SK-N-SH treated with all-trans-retinoic acid at 6 μM for 48 hours (cell line): ENCODE data around the gene UVSSA.

Experiments
- POU6F1 ChIP-seq: fragments of 250-450 bp; sonication (Bioruptor Pico); IDR thresholded peaks from 2 replicates; pipeline ENCODE4 v1.8.0; 2021; ENCODE audit warnings: low read depth, mild to moderate bottlenecking, moderate library complexity, borderline replicate concordance
- TSHZ2 ChIP-seq: fragments of 250-450 bp; sonication (Bioruptor Pico); IDR thresholded peaks from 2 replicates; pipeline ENCODE4 v1.5.0; 2020; ENCODE audit warnings: mild to moderate bottlenecking, moderate library complexity
- ZFP30 ChIP-seq: fragments of 450-650 bp; formaldehyde crosslinking; IDR thresholded peaks from 2 replicates; pipeline ENCODE4 v1.5.0; 2022; ENCODE audit warnings: mild to moderate bottlenecking, moderate library complexity
- ZNF8 ChIP-seq: fragments of 450-650 bp; formaldehyde crosslinking; IDR thresholded peaks from 2 replicates; pipeline ENCODE4 v1.5.0; 2020; ENCODE audit warnings: mild to moderate bottlenecking, moderate library complexity

- TF ChIP-seq ZFP30 (CRISPR knock-in tag), result no peak
- TF ChIP-seq TSHZ2 (CRISPR knock-in tag), result no peak
- no peak for TF ChIP-seq ZNF8 (CRISPR knock-in tag)
- TF ChIP-seq POU6F1 (CRISPR knock-in tag), result no peak
Observed at GRCh38 chr4:1415681-1415981, 68.6 kb downstream of the UVSSA start.
